SIG-M5 (cell line): ENCODE results near the gene STEAP1B.

Experiments
- DNase-seq: peaks from one replicate; lab custom pipeline; 2025; lab: John Stamatoyannopoulos, UW

Gene STEAP1B

DNA sequence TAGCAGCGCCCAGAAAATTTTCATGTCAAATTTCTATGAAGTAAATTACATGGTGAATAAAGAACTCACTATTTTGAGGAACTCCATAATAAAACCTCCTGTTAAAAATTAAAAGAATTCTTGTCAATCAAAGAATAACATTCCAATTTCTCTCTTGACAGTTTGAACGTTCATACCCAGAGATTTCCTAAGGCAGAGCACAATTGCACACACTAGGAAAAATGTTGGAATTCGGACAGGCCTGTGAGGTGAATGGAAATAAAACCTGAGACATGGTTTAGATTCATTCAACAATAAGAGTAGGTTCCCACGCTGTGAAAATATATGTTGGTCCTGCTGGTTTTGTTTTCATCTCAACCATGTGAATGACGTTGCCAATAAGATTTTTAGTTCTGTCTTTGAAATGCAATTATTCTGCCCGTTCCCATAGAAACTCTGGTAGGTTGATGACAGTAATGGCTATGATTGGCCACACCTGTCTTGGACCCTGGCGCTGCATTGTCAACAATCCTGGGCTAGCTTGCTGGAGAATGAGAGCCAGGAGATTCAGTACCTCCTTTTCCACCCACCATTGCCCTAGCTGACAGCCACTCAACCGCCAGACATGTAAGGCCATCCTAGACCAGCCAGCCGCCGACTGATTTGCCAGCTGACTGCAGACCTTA, 99.7 kb downstream of the STEAP1B start:
- no peak for DNase-seq

DNA sequence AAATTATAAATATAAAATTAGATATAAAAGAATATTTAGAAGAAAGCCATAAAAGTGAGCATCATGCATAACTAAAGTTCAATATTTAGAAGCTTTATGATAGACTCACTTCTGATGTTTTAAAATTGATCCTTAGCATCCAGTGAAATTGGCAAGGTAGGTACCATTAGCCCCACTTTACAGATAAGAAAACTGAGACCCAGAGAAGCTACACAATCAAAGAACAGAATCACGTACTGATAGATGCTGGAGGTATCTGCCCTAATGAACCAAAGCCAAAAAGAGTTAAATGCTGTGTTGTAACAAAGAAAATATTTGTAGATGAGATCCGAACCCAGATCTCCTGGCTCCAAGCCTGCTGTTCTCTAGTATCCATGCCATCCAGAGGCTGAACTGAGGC, 100.4 kb downstream of the STEAP1B start:
- DNase-seq: no peak

DNA sequence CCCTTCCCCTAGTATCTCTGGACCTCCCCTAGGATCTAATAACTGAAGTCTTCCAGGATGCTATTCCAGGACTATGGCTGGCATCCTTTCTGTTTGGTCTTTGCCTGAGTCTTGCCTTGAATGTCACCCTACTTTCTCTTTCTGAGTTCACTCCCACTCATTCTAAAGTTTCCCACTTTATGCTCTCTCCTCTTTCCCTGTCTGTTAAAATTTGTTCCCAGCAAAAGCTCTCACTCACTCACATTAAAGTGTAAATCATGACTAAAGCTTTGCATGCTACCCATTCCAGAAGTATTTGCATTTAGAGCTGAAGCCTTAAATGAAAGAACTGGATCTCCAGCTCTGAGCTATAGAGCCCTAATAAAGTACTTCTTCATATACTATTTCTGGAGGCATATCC, 100.9 kb downstream of the STEAP1B start:
- DNase-seq: no peak

DNA sequence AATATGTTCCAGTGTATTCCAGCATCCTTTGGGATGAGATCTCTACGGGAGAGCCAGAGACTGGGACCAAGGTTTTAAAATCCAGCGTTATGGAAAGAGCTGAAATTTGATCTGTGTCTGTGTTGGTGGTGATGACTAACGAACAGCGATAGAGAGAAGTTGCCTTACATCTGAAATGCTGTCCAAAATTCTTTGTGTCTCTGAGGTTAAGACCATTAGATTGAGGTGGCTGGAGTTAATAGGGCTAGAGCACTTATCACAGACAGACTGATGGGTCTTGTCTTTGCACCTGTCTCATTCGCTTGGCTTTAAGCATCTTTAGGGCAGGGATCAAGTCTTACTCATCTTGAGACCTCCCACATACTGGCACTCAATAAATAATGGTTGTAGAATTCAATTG, 102.0 kb downstream of the STEAP1B start:
- DNase-seq: no peak

DNA sequence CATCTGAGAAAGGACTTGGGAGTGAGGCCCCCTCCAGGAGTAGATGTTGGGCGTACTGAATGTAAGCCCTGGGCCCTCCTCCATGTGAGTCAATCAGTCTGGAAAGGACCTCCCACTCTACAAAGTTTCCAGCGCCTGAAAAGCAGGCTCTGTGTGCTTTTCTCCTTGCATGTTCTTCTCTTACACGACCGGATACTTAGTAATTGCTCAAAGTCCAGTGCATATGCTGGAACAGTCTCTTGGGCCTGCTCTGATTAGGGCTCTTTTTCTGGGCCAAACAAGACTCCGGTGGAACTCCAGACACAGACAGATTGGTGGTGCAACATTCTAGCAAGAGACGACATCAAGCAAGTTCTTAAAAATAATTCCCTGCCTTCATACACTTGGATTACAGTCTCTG, 104.8 kb downstream of the STEAP1B start:
- no peak for DNase-seq

DNA sequence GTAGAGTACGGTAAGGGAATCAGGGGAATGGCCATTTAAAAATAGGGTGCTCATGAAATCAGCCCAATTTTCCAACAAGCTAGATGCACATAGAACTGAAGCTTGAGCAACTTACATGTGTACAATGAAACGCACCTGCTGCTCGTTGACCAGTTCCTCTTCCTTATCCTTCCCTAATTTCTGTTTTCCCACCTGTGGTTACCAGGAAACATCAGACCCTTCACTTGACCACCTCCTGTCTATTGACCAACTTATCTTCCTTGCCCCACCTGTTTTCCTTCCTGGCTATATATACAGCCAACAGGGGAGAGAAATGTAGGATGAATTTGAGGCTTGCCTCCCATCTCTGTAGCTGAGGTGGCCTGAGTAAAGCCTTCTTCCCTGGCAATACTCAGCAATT, 105.2 kb downstream of the STEAP1B start:
- no peak for DNase-seq

DNA sequence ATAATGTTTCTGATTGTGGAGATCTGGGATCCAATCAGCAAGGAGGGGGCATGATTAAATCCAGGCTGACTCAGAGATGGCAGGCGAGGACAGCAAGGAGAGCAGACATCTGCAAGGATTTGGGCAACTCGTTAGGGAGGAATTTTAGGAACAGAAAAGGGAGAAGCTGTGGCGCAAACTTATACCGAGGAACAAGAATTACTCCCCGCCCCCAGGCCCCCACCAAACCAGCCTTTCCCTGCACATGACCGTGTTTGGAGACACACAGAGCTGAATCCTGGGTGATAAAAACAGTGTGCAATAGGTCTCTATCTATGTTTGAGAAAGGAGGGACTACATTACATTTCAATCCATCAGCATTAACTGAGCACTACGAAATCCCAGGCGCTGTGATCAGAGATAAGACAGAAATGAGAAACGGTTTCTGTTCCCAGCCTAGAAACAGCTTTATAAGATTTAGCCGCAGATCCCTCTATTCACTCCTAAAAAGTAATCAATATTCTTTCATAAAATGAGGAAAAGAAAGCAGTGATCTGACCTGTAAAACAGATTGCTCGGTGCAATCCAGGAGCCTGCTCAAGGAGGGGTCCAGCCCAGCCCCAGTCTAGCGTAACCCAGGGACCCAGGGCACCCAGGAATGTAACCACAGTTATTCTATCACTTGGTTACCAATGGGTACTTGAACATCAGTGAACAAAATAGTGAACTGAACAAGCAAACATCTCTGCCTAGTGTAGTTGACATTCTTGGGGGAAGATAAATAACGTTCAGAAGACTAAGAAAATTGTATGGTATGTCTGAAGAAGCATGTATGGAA, 105.9 kb downstream of the STEAP1B start:
- DNase-seq: no peak

DNA sequence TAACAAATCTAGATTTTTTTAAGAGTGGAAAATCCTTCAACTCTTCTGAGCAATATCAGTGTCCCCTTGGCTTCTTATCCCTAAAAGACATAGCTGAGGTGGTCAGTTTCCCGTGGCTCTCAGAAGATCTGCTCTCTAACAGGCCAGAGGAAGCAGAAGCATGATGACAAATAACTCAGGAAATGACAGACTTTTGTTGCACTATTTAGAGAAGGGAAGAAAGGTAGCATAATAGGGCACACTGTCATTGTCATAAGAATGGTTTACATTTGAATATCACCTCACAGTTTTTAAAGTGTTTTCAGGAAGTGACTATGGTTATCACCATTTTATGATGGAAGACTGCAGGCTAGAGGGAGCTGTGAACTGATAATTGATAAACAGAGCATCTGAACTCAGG, 109.5 kb downstream of the STEAP1B start:
- DNase-seq: no peak

DNA sequence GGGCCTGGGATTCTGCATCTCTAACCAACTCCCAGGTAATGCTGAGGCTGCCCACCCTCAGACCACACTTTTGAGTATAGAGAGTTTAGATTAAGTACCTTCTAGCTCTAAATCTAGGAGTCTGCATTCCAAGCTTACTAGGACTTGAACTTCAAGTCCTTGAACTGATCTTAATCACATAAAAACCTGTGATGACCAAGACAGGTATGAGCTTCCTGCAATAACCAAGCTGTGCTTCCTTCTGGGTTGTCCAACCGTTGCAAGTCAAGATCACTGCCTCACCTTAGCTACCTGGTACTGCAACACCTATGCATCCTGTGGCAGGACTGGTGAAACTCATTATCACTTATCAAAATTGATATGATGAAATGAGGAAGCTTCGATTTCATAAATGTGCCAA, 110.1 kb downstream of the STEAP1B start:
- no peak for DNase-seq

DNA sequence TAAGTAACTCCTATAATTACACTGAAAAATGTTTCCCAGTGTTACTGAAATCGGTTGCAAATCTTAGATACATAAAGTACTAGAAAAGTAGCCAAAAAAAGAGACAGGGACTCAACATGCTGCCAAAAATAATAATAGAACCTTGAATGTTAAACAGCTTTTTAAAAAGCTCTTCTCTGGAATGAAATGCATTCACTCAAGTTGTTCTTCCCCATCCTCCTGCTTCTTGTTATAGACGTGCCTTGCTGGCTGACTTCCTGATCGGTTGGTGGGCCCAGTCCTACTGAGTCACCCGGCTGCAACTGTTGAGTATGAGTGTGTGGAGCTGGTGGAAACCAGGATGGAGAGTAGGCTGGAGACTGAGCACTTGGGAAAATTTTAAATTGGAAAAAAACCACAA, 112.4 kb downstream of the STEAP1B start:
- DNase-seq: no peak

DNA sequence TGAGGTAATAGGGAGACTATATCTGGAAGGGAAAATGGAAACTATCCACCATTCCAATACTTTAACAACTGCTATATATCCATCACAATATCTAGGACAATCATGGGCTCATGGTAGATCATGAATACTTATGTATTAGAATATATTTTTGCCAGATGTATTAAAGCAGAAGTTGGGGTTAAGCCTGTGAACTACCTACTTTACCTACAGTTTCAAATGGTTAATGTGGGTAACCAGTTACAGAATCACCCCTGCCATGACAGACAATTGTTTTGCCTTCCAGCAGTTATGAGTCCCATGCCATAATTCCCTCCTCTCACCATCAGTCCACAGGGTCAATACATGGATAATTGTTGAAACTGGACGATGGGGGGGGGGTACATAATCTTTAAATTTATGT, 113.1 kb downstream of the STEAP1B start:
- no peak for DNase-seq

DNA sequence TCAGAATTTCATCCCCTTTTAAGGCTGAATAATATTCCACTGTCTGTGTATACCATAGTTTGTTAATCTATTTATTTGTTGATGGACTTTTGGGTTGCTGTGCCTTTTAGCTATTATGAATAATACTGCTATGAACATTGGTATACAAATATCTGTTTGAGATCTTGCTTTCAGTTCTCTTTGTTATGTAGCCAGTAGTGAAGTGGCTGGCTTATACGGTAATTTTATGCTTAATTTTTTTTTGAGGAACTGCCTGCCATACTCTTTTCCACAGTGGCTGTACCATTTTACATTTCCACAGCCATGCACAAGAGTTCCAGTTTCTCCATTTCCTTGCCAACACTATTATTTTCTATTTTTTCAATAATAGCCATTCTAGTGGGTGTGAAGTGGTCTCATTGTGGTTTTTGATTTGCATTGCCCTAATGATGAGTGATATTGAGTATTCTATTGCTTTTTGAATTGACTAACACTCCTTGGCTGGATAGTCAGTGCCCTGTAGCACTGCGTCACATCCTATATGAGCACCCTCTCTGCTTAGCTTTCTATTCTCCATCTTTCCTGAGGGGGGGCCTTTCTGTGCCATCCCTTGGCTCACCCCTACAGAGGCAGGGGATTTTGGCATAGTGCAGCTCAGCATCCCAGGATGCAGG, 113.7 kb downstream of the STEAP1B start:
- DNase-seq: no peak

DNA sequence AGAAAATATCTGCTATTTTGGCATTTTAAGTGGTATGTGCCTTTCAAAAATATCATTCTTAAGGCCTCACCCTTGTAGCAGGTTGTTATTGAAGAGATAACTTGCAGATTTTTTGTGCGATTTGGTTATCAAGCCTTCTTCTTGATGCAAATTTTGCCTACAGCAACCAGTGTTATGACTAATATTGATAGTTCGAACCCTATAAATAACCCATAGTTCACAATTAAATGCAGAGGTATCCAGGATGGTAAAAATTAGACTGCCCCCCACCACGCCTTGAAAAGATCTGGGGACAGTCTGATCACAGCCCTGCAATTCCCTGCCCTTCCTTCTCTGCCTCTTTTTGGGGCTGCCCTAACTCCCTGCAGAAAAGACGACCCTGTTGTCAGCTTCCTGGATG, 114.7 kb downstream of the STEAP1B start:
- DNase-seq: no peak

DNA sequence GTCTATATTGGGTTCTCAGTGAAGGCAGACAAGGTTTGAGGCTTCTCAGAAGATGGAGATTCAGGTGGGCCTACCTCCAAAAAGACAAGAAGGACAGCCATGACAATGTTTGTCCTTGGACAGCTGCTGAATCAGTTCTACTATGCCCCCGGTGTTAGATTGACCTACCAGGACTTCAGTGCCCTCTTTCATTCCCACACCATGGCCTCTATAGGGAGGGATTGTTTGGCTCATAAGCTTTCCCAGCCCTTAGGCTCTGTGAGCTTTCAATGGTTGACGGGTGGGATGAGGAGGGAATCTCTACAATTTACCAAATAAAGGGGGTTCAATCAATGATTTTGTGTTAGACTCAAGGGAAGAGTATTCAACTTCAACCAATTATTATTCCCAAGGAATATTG, 119.7 kb downstream of the STEAP1B start:
- DNase-seq: no peak

DNA sequence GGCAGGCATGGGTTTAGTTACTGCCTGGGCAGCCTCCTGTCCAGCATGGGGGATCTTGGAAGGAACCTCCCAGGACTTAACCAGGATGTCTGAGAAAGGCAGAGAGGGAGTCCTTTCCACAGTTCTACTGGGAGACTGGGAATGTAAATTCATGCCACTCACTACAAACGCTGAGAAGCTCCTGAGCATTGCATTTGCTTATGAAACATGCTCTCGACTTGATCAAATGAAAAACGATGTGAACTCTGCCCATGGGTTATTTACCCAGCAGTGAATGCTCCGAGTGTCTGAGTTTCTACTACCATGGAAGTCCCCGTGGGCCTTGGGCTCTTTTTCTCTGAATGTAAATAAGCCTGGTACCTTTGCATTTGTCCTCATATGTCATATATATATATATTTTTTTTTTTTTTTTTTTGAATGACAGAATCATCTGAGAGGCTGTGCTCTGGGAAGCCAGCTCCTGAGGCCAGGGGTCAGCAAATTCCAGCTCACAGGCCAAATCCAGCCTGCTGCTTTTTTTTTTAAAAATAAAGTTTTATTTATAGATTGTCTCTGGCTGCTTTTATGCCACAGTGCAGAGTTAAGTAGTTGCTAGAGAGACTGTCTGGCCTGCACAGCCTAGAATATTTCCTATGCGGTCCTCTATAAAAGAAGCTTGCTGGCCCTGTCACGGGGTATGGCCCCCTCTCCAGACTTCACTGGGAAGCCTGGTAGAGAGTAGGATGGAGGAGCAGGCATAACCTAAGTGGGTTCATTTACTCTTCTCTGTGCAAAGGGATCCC, 121.6 kb downstream of the STEAP1B start:
- no peak for DNase-seq

DNA sequence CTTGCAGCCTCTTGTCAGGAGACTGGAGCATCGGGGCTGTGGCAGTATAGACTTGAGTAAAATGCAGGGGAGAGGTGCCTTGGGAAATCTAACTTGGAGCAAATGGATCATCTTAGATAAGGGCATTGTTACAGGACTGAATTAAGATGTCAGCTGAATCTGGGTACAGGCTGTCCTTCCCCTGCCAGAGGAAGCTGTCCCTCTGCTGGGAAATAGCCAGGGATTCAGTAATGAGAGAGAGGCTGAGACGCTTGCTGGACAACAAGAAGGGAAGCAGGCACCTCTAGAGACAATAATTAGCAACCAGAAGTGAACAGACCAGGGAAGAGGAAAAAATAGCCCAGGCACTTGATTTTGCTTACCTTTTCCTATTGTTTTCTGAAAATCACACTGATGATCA, 122.3 kb downstream of the STEAP1B start:
- no peak for DNase-seq

DNA sequence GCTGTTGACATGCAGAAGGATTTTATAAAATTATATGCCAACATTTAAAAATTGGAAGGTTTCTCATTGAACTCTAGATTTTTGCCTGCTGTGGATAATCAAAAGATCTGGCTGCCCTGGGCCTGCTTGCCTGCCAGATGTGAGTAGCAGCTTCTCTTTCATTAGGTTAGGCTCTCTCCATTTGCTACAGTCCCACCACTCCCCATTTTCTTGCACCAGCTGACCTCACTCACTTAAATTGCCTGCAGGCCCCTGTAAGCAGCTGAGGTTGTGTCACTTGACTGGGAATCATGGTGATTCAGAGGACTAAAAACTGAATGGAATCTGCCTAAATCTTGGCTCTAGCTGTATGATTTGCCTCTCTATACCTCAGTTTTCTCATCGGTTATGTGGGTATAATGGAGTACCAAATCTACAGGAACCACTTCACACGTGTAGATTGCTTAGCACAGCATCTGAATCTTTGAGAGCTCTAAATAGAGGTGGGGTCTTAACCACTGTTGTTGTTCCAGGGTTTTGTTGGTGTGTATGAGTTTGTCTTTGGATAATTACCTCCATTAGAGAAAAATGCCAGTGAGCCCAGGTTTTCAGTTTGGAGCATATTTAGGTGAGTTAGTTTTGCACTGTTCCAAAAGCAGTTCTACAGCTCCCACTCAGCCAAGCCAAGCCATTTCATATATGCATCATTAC, 124.5 kb downstream of the STEAP1B start:
- DNase-seq: no peak

DNA sequence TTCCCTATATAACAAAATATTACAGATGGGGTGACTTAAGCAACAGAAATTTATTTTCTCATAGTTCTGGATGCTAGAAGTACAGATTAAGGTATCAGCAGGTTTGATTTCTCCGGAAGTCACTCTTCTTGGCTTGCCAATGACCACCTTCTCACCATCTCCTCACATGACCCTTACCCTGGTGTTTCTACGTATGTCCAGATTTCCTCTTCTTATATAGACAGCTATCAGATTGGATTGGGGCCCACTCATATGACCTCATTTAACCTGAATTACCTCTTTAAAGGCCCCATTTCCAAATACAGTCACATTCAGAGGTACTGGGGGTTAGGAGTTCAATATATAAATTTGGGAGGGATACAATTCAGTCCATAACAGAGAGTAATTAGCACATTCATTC, 126.1 kb downstream of the STEAP1B start:
- DNase-seq: no peak

DNA sequence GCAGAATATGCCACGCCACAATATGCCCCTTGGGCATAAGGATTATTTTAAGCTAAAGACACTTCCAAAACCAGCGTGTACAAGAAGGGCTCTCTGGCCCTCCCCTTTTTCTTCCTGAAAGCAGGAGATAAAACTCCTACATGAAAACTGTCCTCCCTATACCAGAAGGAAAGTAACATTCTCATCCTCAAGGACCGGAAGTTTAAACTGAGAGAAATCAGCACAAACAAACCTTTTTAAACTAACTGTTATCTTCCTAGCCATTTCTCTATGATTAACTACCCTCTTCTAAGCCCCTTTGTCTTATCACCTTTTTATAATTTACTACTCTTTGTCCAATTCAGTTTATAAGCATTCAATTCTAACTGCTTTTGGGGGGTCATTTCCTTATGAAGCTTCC, 126.6 kb downstream of the STEAP1B start:
- DNase-seq: no peak

DNA sequence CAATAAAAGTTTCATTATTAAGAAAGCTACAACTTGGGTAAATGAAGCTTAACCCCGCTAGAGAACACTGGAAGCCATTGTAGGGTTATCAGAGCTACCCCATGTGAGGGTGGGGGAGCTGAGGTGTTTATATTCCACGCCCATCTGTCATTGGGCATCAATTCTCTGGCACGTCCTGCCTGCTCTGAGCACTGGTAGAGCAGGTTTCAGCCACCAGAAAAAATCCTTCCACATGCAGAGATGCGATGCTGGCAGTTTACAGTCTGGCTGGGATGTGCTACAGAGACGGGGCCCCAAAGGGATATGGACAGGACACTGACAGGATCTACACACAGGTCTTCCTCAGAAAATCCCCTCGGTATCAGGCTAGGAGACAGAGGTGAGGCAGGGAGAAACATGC, 127.1 kb downstream of the STEAP1B start:
- DNase-seq: no peak

DNA sequence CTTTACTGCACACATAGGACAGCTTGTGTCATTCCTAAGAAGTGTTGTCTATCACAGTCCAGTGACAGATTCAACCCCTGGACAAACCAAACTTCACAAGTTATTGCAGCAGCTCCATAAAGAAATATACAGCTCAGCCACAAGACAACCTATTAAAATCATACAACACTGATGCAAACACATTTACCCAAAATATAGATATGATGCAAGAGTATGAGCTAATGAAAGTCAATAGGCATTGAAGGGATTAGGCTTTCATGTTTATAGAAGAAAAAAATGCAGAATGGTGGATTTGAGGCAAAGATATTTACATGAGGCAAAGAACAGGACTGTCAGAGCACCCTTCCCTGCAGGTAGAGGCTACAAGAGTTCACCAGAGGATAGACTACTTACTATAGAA, 128.1 kb downstream of the STEAP1B start:
- no peak for DNase-seq
